HFF-Myc (cell line): ENCODE data around the gene GPRASP1.
"Not testable (repeated sequence)": the region's sequence is repeated elsewhere in the genome, so short reads cannot be mapped to it uniquely, and the experiment has no call there.

ENCODE experiments used
- DNase-seq: peaks from one replicate; pipeline ENCODE4 v3.0.0-alpha.2; 2011; ENCODE audit warnings: low read depth; ENCODE audit errors: extremely low read depth
- H3K4me3 ChIP-seq: replicated peaks from 2 replicates; pipeline ENCODE4 v1.5.1; 2011; ENCODE audit warnings: low read depth, mild to moderate bottlenecking, control low read depth, low read length
- CTCF ChIP-seq: IDR thresholded peaks from 2 replicates; pipeline ENCODE4 v1.5.1; 2012; ENCODE audit warnings: mild to moderate bottlenecking, low read depth, low read length, control low read depth; ENCODE audit errors: missing control alignments

The GPRASP1 gene

GRCh38 chrX:102669526-102669925 is 18.2 kb downstream of the GPRASP1 start:
- H3K4me3 ChIP-seq, result no peak overlapping the region
- no peak for DNase-seq
- TF ChIP-seq CTCF, result no peak

GRCh38 chrX:102672856-102673255 is 21.6 kb downstream of the GPRASP1 start:
- TF ChIP-seq CTCF, result no peak
- H3K4me3 ChIP-seq, result no peak overlapping the region
- DNase-seq, result no peak

GRCh38 chrX:102677479-102677878 is 26.2 kb downstream of the GPRASP1 start:
- H3K4me3 ChIP-seq, DNase-seq: not testable (repeated sequence)

GRCh38 chrX:102684772-102685520 is 33.7 kb downstream of the GPRASP1 start:
- DNase-seq, result no peak
- H3K4me3 ChIP-seq, result no peak overlapping the region
- TF ChIP-seq CTCF, result no peak

- H3K4me3 ChIP-seq, result no peak overlapping the region
- TF ChIP-seq CTCF, result no peak
- no peak for DNase-seq
These were observed 43.5 kb downstream of the GPRASP1 start for GRCh38 chrX:102694749-102695148.

GRCh38 chrX:102696306-102696705 is 45.0 kb downstream of the GPRASP1 start:
- no peak for DNase-seq
- H3K4me3 ChIP-seq, result no peak overlapping the region
- no peak for TF ChIP-seq CTCF

GRCh38 chrX:102697494-102697893 is 46.2 kb downstream of the GPRASP1 start:
- H3K4me3 ChIP-seq, result no peak overlapping the region
- no peak for TF ChIP-seq CTCF
- DNase-seq, result no peak
